Stimulated activated CD4-positive, alpha-beta T cell treated with anti-CD3 and anti-CD28 coated beads, TNF-alpha, amount 100 ng/mL, for 24 hours (primary cell): ENCODE results near the gene SKAP1.
A peak's percentile ranks its signal among the peaks of the same experiment; 100 is the strongest.
"Not testable (repeated sequence)": the region's sequence is repeated elsewhere in the genome, so short reads cannot be mapped to it uniquely, and the experiment has no call there.

Source experiments
- DNase-seq, 3 experiments: peaks; one replicate each; pipeline ENCODE4 v3.0.0-alpha.2; 2020; ENCODE audit warnings: low read depth in 3 of 3

The SKAP1 gene

GRCh38 chr17:48445248-48445620, 15.2 kb upstream of the SKAP1 start:
- DNase-seq: no peak

GRCh38 chr17:48444516-48445247, 14.7 kb upstream of the SKAP1 start:
- no peak for DNase-seq

GRCh38 chr17:48443712-48444111, 13.7 kb upstream of the SKAP1 start:
- DNase-seq: no peak

- DNase-seq: no peak
These were observed 12.8 kb upstream of the SKAP1 start for GRCh38 chr17:48442819-48443218.

- DNase-seq: no peak
These were observed 11.8 kb upstream of the SKAP1 start for GRCh38 chr17:48441862-48442261.

GRCh38 chr17:48441231-48441711, 11.3 kb upstream of the SKAP1 start:
- DNase-seq: no peak

- DNase-seq: no peak
These were observed 10.7 kb upstream of the SKAP1 start for GRCh38 chr17:48440669-48441068.

- DNase-seq: no peak
These were observed 10.0 kb upstream of the SKAP1 start for GRCh38 chr17:48439875-48440505.

GRCh38 chr17:48439110-48439850, 9.3 kb upstream of the SKAP1 start:
- DNase-seq: peak in 1 of 3 experiments; percentile 29

- no peak for DNase-seq
These were observed 8.6 kb upstream of the SKAP1 start for GRCh38 chr17:48438516-48439061.

- no peak for DNase-seq
These were observed 3.9 kb upstream of the SKAP1 start for GRCh38 chr17:48433896-48434295.

GRCh38 chr17:48432820-48433775, 3.1 kb upstream of the SKAP1 start:
- DNase-seq: no peak

GRCh38 chr17:48429156-48429555, 858 bp downstream of the SKAP1 start:
- no peak for DNase-seq

GRCh38 chr17:48427598-48427997, 2.4 kb downstream of the SKAP1 start:
- DNase-seq: peak; percentile 53 to 66 (median 61)

- no peak for DNase-seq
These were observed 3.1 kb downstream of the SKAP1 start for GRCh38 chr17:48426761-48427500.

- no peak for DNase-seq
These were observed 3.9 kb downstream of the SKAP1 start for GRCh38 chr17:48426019-48426665.

- not testable (repeated sequence) for DNase-seq
These were observed 8.0 kb downstream of the SKAP1 start for GRCh38 chr17:48422060-48422459.

- DNase-seq: no peak
These were observed 9.2 kb downstream of the SKAP1 start for GRCh38 chr17:48420823-48421222.

- DNase-seq: no peak
These were observed 13.0 kb downstream of the SKAP1 start for GRCh38 chr17:48416971-48417370.
